A549 (cell line): ENCODE measurements around the gene IL20RB. TPM values are rescaled to one million over a fixed set of nuclear protein-coding genes. Genes with fewer than 3 reads are reported as not detected.

Experiments used
- ATAC-seq, 2 experiments: fragments of 200-7000 bp in 1 of 2; fragments of >200 bp in 1 of 2; cut with Nextera tagmentation in 1 of 2; cut with Tn5 transposase in 1 of 2; 3 replicates each; pipeline versions ENCODE4 v1.8.0 to v1.9.1; 2018 to 2020; ENCODE audit warnings: mild to moderate bottlenecking in 1 of 2, moderate library complexity in 1 of 2
- CTCF ChIA-PET: fragments of 300-600 bp; sonication (Branson Sonifier 250); formaldehyde crosslinking; extraction: SDS; loops from one replicate; lab custom pipeline; 2021; ENCODE audit warnings: antibody characterized with exemption, inconsistent platforms; lab: Yijun Ruan, JAX
- POLR2A ChIA-PET: fragments of 350-600 bp; formaldehyde crosslinking; extraction: SDS; loops from one replicate; lab custom pipeline; 2021; ENCODE audit warnings: antibody characterized with exemption, inconsistent platforms; lab: Yijun Ruan, JAX
- DNase-seq, 2 experiments: peaks; one replicate each; pipeline versions ENCODE4 v3.0.0 to v3.0.0-alpha.2; 2011 to 2016; ENCODE audit warnings: low read depth in 1 of 2, low spot score in 1 of 2
- FAIRE-seq: peaks from 2 replicates; lab custom pipeline; 2011; peaks lifted over from hg19 to GRCh38; lab: Jason Lieb, UNC
- H3K27ac ChIP-seq, 2 experiments: fragments of >200 bp; sonication (Bioruptor Twin); formaldehyde crosslinking; 3 replicates each; pipeline ENCODE4 v1.5.1; 2016 to 2017
- H3K4me1 ChIP-seq: fragments of >200 bp; sonication (Bioruptor Twin); formaldehyde crosslinking; 3 replicates; pipeline ENCODE4 v1.6.1; 2016
- H3K4me2 ChIP-seq: fragments of >200 bp; sonication (Bioruptor Twin); formaldehyde crosslinking; 3 replicates; pipeline ENCODE4 v1.6.1; 2016
- H3K4me3 ChIP-seq: fragments of >200 bp; sonication (Bioruptor Twin); formaldehyde crosslinking; 3 replicates; pipeline ENCODE4 v1.5.1; 2016
- H3K9me3 ChIP-seq: fragments of >200 bp; sonication (Bioruptor Twin); formaldehyde crosslinking; 3 replicates; pipeline ENCODE4 v1.6.1; 2016
- BCL3 ChIP-seq: fragments of >200 bp; sonication (Bioruptor Twin); formaldehyde crosslinking; IDR thresholded peaks from 3 replicates; pipeline ENCODE4 v1.6.1; 2016
- CTCF ChIP-seq: fragments of >200 bp; sonication (Bioruptor Twin); formaldehyde crosslinking; IDR thresholded peaks from 3 replicates; pipeline ENCODE4 v1.5.1; 2016
- E2F6 ChIP-seq: IDR thresholded peaks from 2 replicates; pipeline ENCODE4 v1.6.1; 2012; ENCODE audit warnings: low read depth, borderline replicate concordance
- EHMT2 ChIP-seq: fragments of 200-600 bp; sonication (generic); IDR thresholded peaks from 2 replicates; pipeline ENCODE4 v1.6.1; 2016; ENCODE audit warnings: antibody characterized with exemption, low read depth, mild to moderate bottlenecking, moderate library complexity
- FOSB ChIP-seq: fragments of 250-450 bp; sonication (Bioruptor Pico); IDR thresholded peaks from 2 replicates; pipeline ENCODE4 v1.5.0; 2020; ENCODE audit warnings: mild to moderate bottlenecking, moderate library complexity
- FOSL2 ChIP-seq, 2 experiments: fragments of 450-650 bp in 1 of 2; fragments of >200 bp in 1 of 2; sonication (Bioruptor Twin) in 1 of 2; formaldehyde crosslinking; IDR thresholded peaks; 2 replicates each; pipeline versions ENCODE4 v1.5.0 to v1.6.1; 2016 to 2020; ENCODE audit warnings: mild to moderate bottlenecking in 1 of 2, moderate library complexity in 1 of 2
- HDAC2 ChIP-seq: fragments of 200-600 bp; sonication (generic); IDR thresholded peaks from 2 replicates; pipeline ENCODE4 v1.6.1; 2016
- HMGXB4 ChIP-seq: fragments of 250-450 bp; sonication (Bioruptor Pico); IDR thresholded peaks from 2 replicates; pipeline ENCODE4 v1.5.0; 2021; ENCODE audit warnings: mild to moderate bottlenecking, moderate library complexity, borderline replicate concordance
- HOXB13 ChIP-seq: fragments of 250-450 bp; sonication (Bioruptor Pico); IDR thresholded peaks from 2 replicates; pipeline ENCODE4 v1.5.0; 2020; ENCODE audit warnings: low read depth, mild to moderate bottlenecking, moderate library complexity
- HOXB5 ChIP-seq: fragments of 250-450 bp; sonication (Bioruptor Pico); IDR thresholded peaks from 2 replicates; pipeline ENCODE4 v1.5.0; 2020; ENCODE audit warnings: mild to moderate bottlenecking, moderate library complexity
- JUNB ChIP-seq: fragments of >200 bp; sonication (Bioruptor Twin); formaldehyde crosslinking; IDR thresholded peaks from 2 replicates; pipeline ENCODE4 v1.6.1; 2016
- MYC ChIP-seq: IDR thresholded peaks from 2 replicates; pipeline ENCODE4 v1.6.1; 2012; ENCODE audit warnings: mild to moderate bottlenecking, inconsistent platforms, low read length, improper control_type of control experiment, borderline replicate concordance
- NPAS2 ChIP-seq: fragments of 250-450 bp; sonication (Bioruptor Pico); IDR thresholded peaks from 2 replicates; pipeline ENCODE4 v1.8.0; 2022; ENCODE audit warnings: mild to moderate bottlenecking, moderate library complexity, borderline replicate concordance
- RAD21 ChIP-seq, 2 experiments: fragments of >200 bp in 1 of 2; sonication (Bioruptor Twin) in 1 of 2; formaldehyde crosslinking in 1 of 2; IDR thresholded peaks in 1 of 2; conservative IDR thresholded peaks in 1 of 2; 2 replicates in 1 of 2; 3 replicates in 1 of 2; pipeline ENCODE4 v1.6.1; 2012 to 2018; ENCODE audit warnings: inconsistent platforms in 1 of 2
- RFX5 ChIP-seq: fragments of 450-650 bp; IDR thresholded peaks from 2 replicates; pipeline ENCODE4 v1.7.1; 2014; ENCODE audit warnings: antibody characterized with exemption, mild to moderate bottlenecking, moderate library complexity
- RNF2 ChIP-seq: fragments of 200-600 bp; sonication (generic); IDR thresholded peaks from 2 replicates; pipeline ENCODE4 v1.6.1; 2016; ENCODE audit warnings: low read depth, mild to moderate bottlenecking, antibody characterized with exemption, moderate library complexity, borderline replicate concordance
- SMC3 ChIP-seq: fragments of >200 bp; sonication (Bioruptor Twin); formaldehyde crosslinking; IDR thresholded peaks from 3 replicates; pipeline ENCODE4 v1.6.1; 2018; ENCODE audit warnings: inconsistent platforms
- SREBF2 ChIP-seq: fragments of 450-650 bp; IDR thresholded peaks from 2 replicates; pipeline ENCODE4 v1.6.1; 2014; ENCODE audit warnings: mild to moderate bottlenecking, moderate library complexity
- ZNF302 ChIP-seq: fragments of 250-450 bp; sonication (Bioruptor Pico); IDR thresholded peaks from 2 replicates; pipeline ENCODE4 v1.9.0; 2021; ENCODE audit warnings: inconsistent platforms, mild to moderate bottlenecking, moderate library complexity
- WGBS: methylation state at CpG from one replicate; pipeline ENCODE4 v1.1.6; 2017; ENCODE audit errors: missing lambda C conversion rate; 5-methylcytosine and 5-hydroxymethylcytosine counted together
- polyA plus RNA-seq, 4 experiments: library from polyadenylated mRNA; depleted of rRNA in 3 of 4; stranded (reverse); fragments of >200 nt; fragmentation: RNase III in 1 of 4; extraction: RNeasy Plus Mini Kit Qiagen cat#74134 plus additional on column Dnase treatment in 1 of 4; gene quantifications; 2 replicates in 3 of 4; 3 replicates in 1 of 4; pipeline ENCODE4 v1.2.3, GENCODE V29; 2011 to 2017

IL20RB gene
- polyA plus RNA-seq, 2 of the 4 experiments (the other 2 are of a cell fraction) = 1.1 to 6.9 TPM

- FAIRE-seq = no peak
- Histone ChIP-seq H3K4me2 (no peak overlapping the region), H3K27ac (no peak overlapping the region), H3K9me3 (no peaks in the 10 kb centered on the region), H3K4me3 (no peak overlapping the region), H3K4me1 (no peaks in the 10 kb centered on the region)
- WGBS = 74% methylated on average over 2 of the region's 2 CpGs
- no peak for DNase-seq
- POLR2A ChIA-PET = no interaction called here
- no peak for ATAC-seq
- CTCF ChIA-PET = no interaction called here
- TF ChIP-seq FOSL2 (IDR thresholded peaks at IDR 0.05) (no peak), FOSL2 (CRISPR knock-in tag; IDR thresholded peaks at IDR 0.05) (no peak)
These were observed 63.1 kb downstream of the IL20RB start for GRCh38 chr3:137020888-137021287.

- H3K4me2 ChIP-seq = no peak overlapping the region
- ATAC-seq (no peak), DNase-seq (no peak)
- POLR2A ChIA-PET = no interaction called here
- H3K9me3 ChIP-seq = no peaks in the 10 kb centered on the region
- CTCF ChIA-PET = interaction anchor here (0.9 to 1.4 kb wide), 2 partner anchors 10 to 632 kb away, joined by 3 read pairs; no protein-coding TSS in a partner anchor
- TF ChIP-seq E2F6 (no peak), HOXB13 (CRISPR knock-in tag) (no peak), ZNF302 (CRISPR knock-in tag) (no peak), HMGXB4 (no peak), FOSB (CRISPR knock-in tag) (no peak)
- TF ChIP-seq, all 56 proteins: peak for 0
- Histone ChIP-seq H3K4me1 (no peaks in the 10 kb centered on the region), H3K4me3 (no peak overlapping the region), H3K27ac (no peak overlapping the region)
- 67% methylated on average over 5 of the region's 5 CpGs for WGBS
- FAIRE-seq = no peak
These were observed 66.6 kb downstream of the IL20RB start for GRCh38 chr3:137024348-137024747.

GRCh38 chr3:137026701-137027100 lies 68.9 kb downstream of the IL20RB start:
- ATAC-seq = no peak
- CTCF ChIA-PET = interaction anchor here (1.6 kb wide), 1 partner anchor 13 kb away, joined by 6 read pairs; no protein-coding TSS in a partner anchor
- no peak for FAIRE-seq

GRCh38 chr3:137032465-137033120 lies 74.8 kb downstream of the IL20RB start:
- peak overlapping the region; percentile 63 for H3K4me2 ChIP-seq
- H3K4me1 ChIP-seq = no peaks in the 10 kb centered on the region
- peak; percentile 68 for TF ChIP-seq CTCF
- peak; percentile 54 for TF ChIP-seq SMC3
- TF ChIP-seq RFX5 = peak; percentile 79; the same call in 1 of the 2 replicates
- TF ChIP-seq MYC = no peak
- peak; percentile 68 to 71 for TF ChIP-seq RAD21 (conservative IDR thresholded peaks at IDR 0.05 in 1 of 2, IDR thresholded peaks at IDR 0.05 in 1 of 2)
- peak overlapping the region; percentile 3; the same call in 2 of the 3 replicates for H3K4me3 ChIP-seq
- ChIA-PET CTCF (interaction anchor here (0.7 to 3.4 kb wide), 16 partner anchors 8 to 939 kb away, joined by 3 to 12 read pairs (median 5); no protein-coding TSS in a partner anchor), POLR2A (no interaction called here)
- H3K27ac ChIP-seq = no peak overlapping the region
- ATAC-seq = peak; percentile 91 to 95
- H3K9me3 ChIP-seq = no peaks in the 10 kb centered on the region
- peak; percentile 68 to 76 for DNase-seq
- FAIRE-seq = no peak
- WGBS = 13% methylated on average over 12 of the region's 31 CpGs

More at GRCh38 chr3:137026701-137027100, 68.9 kb downstream of the IL20RB start:
- Histone ChIP-seq H3K9me3 (no peaks in the 10 kb centered on the region), H3K4me1 (no peaks in the 10 kb centered on the region), H3K4me3 (no peak overlapping the region), H3K27ac (no peak overlapping the region), H3K4me2 (no peak overlapping the region)
- POLR2A ChIA-PET = no interaction called here
- no peak for DNase-seq
- WGBS = 59% methylated on average over 3 of the region's 3 CpGs
- TF ChIP-seq RNF2 = no peak
- no peak for TF ChIP-seq NPAS2 (CRISPR knock-in tag)
- no peak for TF ChIP-seq HOXB5 (CRISPR knock-in tag)
- no peak for TF ChIP-seq SREBF2
- TF ChIP-seq BCL3 = no peak
- no peak for TF ChIP-seq HOXB13 (CRISPR knock-in tag)
- no peak for TF ChIP-seq EHMT2
- no peak for TF ChIP-seq JUNB
- no peak for TF ChIP-seq FOSB (CRISPR knock-in tag)
- no peak for TF ChIP-seq HDAC2
- TF ChIP-seq, all 56 proteins: peak for 0
